Right lobe of liver (tissue), 6 donors: Measurements from ENCODE around the gene RPL27. TPM values are rescaled to one million over a fixed set of nuclear protein-coding genes. Genes with fewer than 3 reads are reported as not detected.

Experiments used
- ATAC-seq, 4 donors: fragments of 200-7000 bp; cut with Tn5 transposase; one replicate each; pipeline ENCODE4 v1.9.1; 2020; ENCODE audit warnings: mild to moderate bottlenecking in 4 of 4, moderate library complexity in 4 of 4
- DNase-seq, 3 donors: peaks; one replicate each; pipeline ENCODE4 v3.0.0-alpha.2; 2020
- H3K27ac ChIP-seq, 3 donors: fragments of 200-600 bp; one replicate each; pipeline ENCODE4 v1.8.0; 2022
- H3K27me3 ChIP-seq, 2 donors: fragments of 200-600 bp; one replicate each; pipeline ENCODE4 v1.8.0; 2022
- H3K36me3 ChIP-seq, 4 donors: fragments of 200-600 bp; sonication (generic) in 1 of 4; one replicate each; pipeline versions ENCODE4 v1.5.1 to v1.8.0; 2017 to 2022; ENCODE audit warnings: control low read depth in 1 of 4
- H3K4me1 ChIP-seq, 4 donors: fragments of 200-600 bp; sonication (generic) in 1 of 4; one replicate each; pipeline versions ENCODE4 v1.5.1 to v1.8.0; 2017 to 2022; ENCODE audit warnings: control low read depth in 1 of 4
- H3K4me3 ChIP-seq, 3 donors: fragments of 200-600 bp; one replicate each; pipeline ENCODE4 v1.8.0; 2022
- H3K9me3 ChIP-seq, 4 donors: fragments of 200-600 bp; sonication (generic) in 1 of 4; one replicate each; pipeline versions ENCODE4 v1.5.1 to v1.8.0; 2017 to 2022; ENCODE audit warnings: control low read depth in 1 of 4
- CTCF ChIP-seq, 4 donors: fragments of 200-600 bp in 3 of 4; fragments of 450-650 bp in 1 of 4; IDR thresholded peaks; one replicate each; pipeline versions ENCODE4 v1.5.1 to v1.8.0; 2016 to 2022; ENCODE audit warnings: antibody characterized with exemption in 4 of 4, mild to moderate bottlenecking in 2 of 4
- POLR2A ChIP-seq: fragments of 450-650 bp; IDR thresholded peaks from one replicate; pipeline ENCODE4 v1.6.1; 2017; ENCODE audit warnings: antibody characterized with exemption, mild to moderate bottlenecking
- WGBS: methylation state at CpG from one replicate; pipeline ENCODE4 v1.1.6; 2018; ENCODE audit warnings: low coverage, low lambda C conversion rate; ENCODE audit not compliant: insufficient coverage; ENCODE audit errors: missing lambda C conversion rate; 5-methylcytosine and 5-hydroxymethylcytosine counted together
- intact Hi-C, 2 donors: fragments of 100-400 bp; cut with DNase I; formaldehyde crosslinking; loops; one replicate each; pipeline versions ENCODE4 v1.11.2 to v1.14.1; 2022
- total RNA-seq, 6 experiments: library from RNA; depleted of rRNA in 2 of 6; stranded (reverse); fragments of >200 nt in 2 of 6; fragmentation: NEBNext Ultra II Directional in 3 of 6; extraction: Animal tissue kit (Norgen Biotek cat#: 25700) in 3 of 6; gene quantifications; one replicate each; pipeline versions ENCODE4 v1.1.0 to v1.2.4, GENCODE V29; 2016 to 2023
- donor health status: DM: no; HTN: yes; CAD: no.
- donor health status: DM: no; HTN: no; CAD: no.
- donor health status: DM: no; HTN: no; CAD: no.
- donor health status: DM: no; HTN: yes; CAD: no.
- donor health status: DM: no; HTN: yes; CAD: no.

RPL27 gene
- total RNA-seq, 6 experiments from 2014 or later: 229 to 528 (median 316) TPM

GRCh38 chr17:43014020-43014648, 15.9 kb downstream of the RPL27 start:
- ATAC-seq (no peak), DNase-seq (peak in 1 of 3 donors; percentile 38)
- Histone ChIP-seq H3K4me3 (no peak overlapping the region), H3K36me3 (peaks cover 0 to 11% (median 4%) of the 10 kb centered on the region in 4 donors), H3K27me3 (no peaks in the 10 kb centered on the region), H3K4me1 (peaks cover 0 to 11% (median 4%) of the 10 kb centered on the region in 4 donors), H3K27ac (no peak overlapping the region), H3K9me3 (no peaks in the 10 kb centered on the region)
- TF ChIP-seq CTCF (IDR thresholded peaks at IDR 0.05): no peak
- TF ChIP-seq POLR2A: no peak
- WGBS: 72% methylated on average over 4 of the region's 12 CpGs
- intact Hi-C loops: loop anchor here in 1 of 2 donors (10.0 kb wide), 1 partner anchor 211 kb away; the partner anchor contains the start of gene CCDC200

DNA sequence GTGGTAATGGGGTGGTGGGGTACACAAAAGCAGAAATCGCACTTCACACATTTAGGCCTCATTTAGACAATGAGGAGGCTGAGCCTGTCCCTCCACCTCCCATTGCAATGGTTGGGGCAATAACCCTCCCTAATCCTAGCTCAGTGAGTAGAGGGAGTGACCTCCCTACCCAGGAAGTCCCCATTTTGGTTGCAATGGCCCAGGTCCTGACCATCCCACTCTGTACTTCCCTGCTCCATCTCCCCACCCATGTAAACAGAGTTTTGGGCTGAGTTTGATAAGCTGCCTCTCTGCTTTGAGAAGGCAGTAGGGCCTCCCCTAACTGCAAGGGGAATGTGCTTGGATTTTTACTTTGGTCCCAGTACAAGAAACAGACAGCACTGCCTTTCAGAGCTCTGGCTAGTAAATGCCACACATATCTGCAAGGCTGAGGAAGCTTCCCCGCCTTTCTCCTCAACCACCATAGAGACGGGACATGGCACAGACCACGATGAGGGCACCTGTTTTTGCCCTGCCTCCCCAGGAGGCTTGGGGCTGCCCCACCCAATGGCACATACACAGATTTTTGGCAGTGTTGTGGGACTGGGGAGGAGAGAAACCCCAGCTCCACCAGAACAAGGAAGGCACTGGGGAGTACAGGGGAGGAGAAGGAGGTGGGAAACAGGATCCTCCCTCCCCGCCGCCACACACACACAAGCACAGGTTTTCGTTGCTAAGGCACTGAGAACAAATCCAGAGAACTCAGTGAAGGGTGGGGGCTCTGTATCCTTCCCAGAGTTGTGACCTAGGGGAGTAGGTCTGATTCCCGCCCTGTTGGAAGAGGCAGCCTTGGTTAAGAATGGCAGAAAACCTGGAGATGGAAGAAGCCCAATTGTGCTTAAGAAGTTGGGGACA, 16.7 kb downstream of the RPL27 start:
- Histone ChIP-seq H3K4me1 (peaks cover 0 to 11% (median 4%) of the 10 kb centered on the region in 4 donors), H3K27me3 (no peaks in the 10 kb centered on the region)

DNA sequence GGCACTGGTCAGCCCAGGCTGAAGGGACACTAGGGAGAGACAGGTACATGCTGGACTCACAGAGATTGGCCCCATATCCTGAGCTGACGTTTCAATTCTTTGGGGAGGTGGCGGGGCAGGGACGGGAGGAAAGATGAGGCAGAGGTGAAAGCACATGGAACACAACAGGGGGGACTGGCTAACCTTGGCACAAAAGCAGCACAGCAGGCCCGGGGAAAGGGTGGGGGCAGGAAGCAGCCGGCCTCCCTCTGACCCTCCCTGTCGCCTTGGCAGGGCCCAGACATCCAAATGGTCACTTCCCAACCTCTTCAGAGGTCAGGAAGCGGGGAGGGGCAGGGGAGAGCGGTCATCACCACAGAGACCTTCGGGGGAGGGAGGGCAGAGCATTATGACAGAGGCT, 17.4 kb downstream of the RPL27 start:
- intact Hi-C loops: loop anchor here in 1 of 2 donors (10.0 kb wide), 1 partner anchor 209 kb away; the partner anchor contains the start of gene CCDC200
- no peak for TF ChIP-seq POLR2A
- no peak for TF ChIP-seq CTCF (IDR thresholded peaks at IDR 0.05)
- 57% methylated on average over 5 of the region's 9 CpGs for WGBS
- peaks cover 0 to 6% (median 2%) of the 10 kb centered on the region in 4 donors for H3K4me1 ChIP-seq
- H3K27me3 ChIP-seq: no peaks in the 10 kb centered on the region
- ATAC-seq (peak; percentile 51 to 69 (median 55)), DNase-seq (peak in 2 of 3 donors; percentile 58 to 61)
- no peak overlapping the region for H3K27ac ChIP-seq
- no peaks in the 10 kb centered on the region for H3K9me3 ChIP-seq
- peaks cover 0 to 11% (median 4%) of the 10 kb centered on the region in 4 donors for H3K36me3 ChIP-seq
- no peak overlapping the region for H3K4me3 ChIP-seq

More for the DNA sequence above, 16.7 kb downstream of the RPL27 start:
- Histone ChIP-seq H3K9me3 (no peaks in the 10 kb centered on the region), H3K36me3 (peaks cover 0 to 11% (median 4%) of the 10 kb centered on the region in 4 donors), H3K27ac (no peak overlapping the region), H3K4me3 (no peak overlapping the region)
- TF ChIP-seq CTCF (IDR thresholded peaks at IDR 0.05) (no peak), POLR2A (no peak)
- no peak for ATAC-seq
- DNase-seq: peak in 1 of 3 donors; percentile 18
- 55% methylated on average over 6 of the region's 8 CpGs for WGBS
- intact Hi-C loops: loop anchor here in 1 of 2 donors (10.0 kb wide), 1 partner anchor 210 kb away; the partner anchor contains the start of gene CCDC200

DNA sequence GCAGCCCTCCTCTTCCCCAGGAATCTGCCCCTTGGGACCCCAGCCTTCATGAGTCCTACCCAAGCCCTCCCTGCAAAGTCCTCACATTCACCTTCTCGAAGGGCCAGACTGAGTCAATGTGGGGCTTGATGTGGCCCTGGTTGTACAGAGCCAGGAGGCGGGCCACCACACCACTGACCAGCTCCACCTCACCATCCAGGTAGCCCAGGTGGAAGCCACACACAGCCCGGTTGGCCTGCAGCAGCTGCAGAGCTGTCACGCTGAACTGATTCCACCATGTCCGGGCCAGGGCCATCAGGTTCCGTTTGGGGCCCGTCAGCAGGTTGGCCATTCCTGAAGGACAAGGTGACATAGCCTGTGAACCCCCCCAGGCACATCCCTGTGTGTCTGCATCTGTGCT, 18.0 kb downstream of the RPL27 start:
- H3K27ac ChIP-seq: no peak overlapping the region
- no CpG with 5 or more reads among the region's 7 CpGs for WGBS
- DNase-seq: no peak
- peaks cover 0 to 11% (median 4%) of the 10 kb centered on the region in 4 donors for H3K36me3 ChIP-seq
- no peak for ATAC-seq
- no peaks in the 10 kb centered on the region for H3K9me3 ChIP-seq
- intact Hi-C loops: loop anchor here in 1 of 2 donors (10.0 kb wide), 1 partner anchor 209 kb away; the partner anchor contains the start of gene CCDC200
- H3K27me3 ChIP-seq: no peaks in the 10 kb centered on the region
- peaks cover 0 to under 1% (median 0%) of the 10 kb centered on the region in 4 donors for H3K4me1 ChIP-seq
- no peak for TF ChIP-seq POLR2A
- TF ChIP-seq CTCF (IDR thresholded peaks at IDR 0.05): no peak
- H3K4me3 ChIP-seq: no peak overlapping the region
